H1 (cell line): Measurements from ENCODE around the gene GNG4. TPM values are rescaled to one million over a fixed set of nuclear protein-coding genes. Genes with fewer than 3 reads are reported as not detected.

Experiments used
- CTCF ChIA-PET: fragments of 300-600 bp; sonication (Branson Sonifier 250); formaldehyde crosslinking; loops from one replicate; lab custom pipeline; 2021; ENCODE audit not compliant: partially characterized antibody; lab: Charles Lee
- POLR2A ChIA-PET: fragments of 300-600 bp; sonication (Branson Sonifier 250); formaldehyde crosslinking; loops from one replicate; lab custom pipeline; 2021; ENCODE audit warnings: inconsistent platforms; ENCODE audit not compliant: partially characterized antibody; lab: Charles Lee
- DNase-seq, 2 experiments: peaks; one replicate each; pipeline versions ENCODE4 v3.0.0 to v3.0.0-alpha.2; 2010 to 2022; ENCODE audit warnings: low spot score in 2 of 2, low read depth in 1 of 2, mixed read lengths in 1 of 2
- FAIRE-seq: peaks from 2 replicates; lab custom pipeline; 2011; peaks lifted over from hg19 to GRCh38; lab: Jason Lieb, UNC
- H2AFZ ChIP-seq: 2 replicates; pipeline ENCODE4 v1.8.1; 2012; ENCODE audit warnings: low read length, inconsistent platforms
- H2AK5ac ChIP-seq: 2 replicates; pipeline ENCODE4 v1.6.1; 2013; ENCODE audit warnings: low read depth, low read length
- H2BK120ac ChIP-seq: replicated peaks from 2 replicates; pipeline ENCODE3; 2013; ENCODE audit warnings: low read depth, low read length, inconsistent platforms
- H2BK12ac ChIP-seq: 2 replicates; pipeline ENCODE4 v1.6.1; 2013; ENCODE audit warnings: low read depth, low read length
- H2BK15ac ChIP-seq: 2 replicates; pipeline ENCODE4 v1.6.1; 2013; ENCODE audit warnings: low read length
- H2BK20ac ChIP-seq: 2 replicates; pipeline ENCODE4 v1.6.1; 2013; ENCODE audit warnings: low read length
- H2BK5ac ChIP-seq: 2 replicates; pipeline ENCODE4 v1.6.1; 2013; ENCODE audit warnings: low read depth, low read length
- H3K14ac ChIP-seq: 2 replicates; pipeline ENCODE4 v1.6.1; 2013; ENCODE audit warnings: inconsistent platforms; ENCODE audit not compliant: insufficient read length
- H3K18ac ChIP-seq: 2 replicates; pipeline ENCODE4 v1.6.1; 2013; ENCODE audit warnings: low read length; ENCODE audit errors: extremely low read depth
- H3K23ac ChIP-seq: 2 replicates; pipeline ENCODE4 v1.6.1; 2013; ENCODE audit warnings: inconsistent platforms; ENCODE audit not compliant: insufficient read length
- H3K23me2 ChIP-seq: 2 replicates; pipeline ENCODE4 v1.6.1; 2013; ENCODE audit warnings: low read depth, low read length
- H3K27ac ChIP-seq: 2 replicates; pipeline ENCODE4 v1.6.1; 2011; ENCODE audit warnings: low read depth, low read length, inconsistent platforms
- H3K27me3 ChIP-seq, 4 experiments: replicated peaks in 1 of 4; 1 replicate in 1 of 4; 2 replicates in 3 of 4; pipeline versions ENCODE4 v1.6.1 to v1.8.1; 2011 to 2013; ENCODE audit warnings: low read length in 3 of 4, mild to moderate bottlenecking in 3 of 4, inconsistent platforms in 2 of 4, mixed read lengths in 2 of 4, moderate library complexity in 1 of 4; ENCODE audit not compliant: control insufficient read depth in 3 of 4, insufficient read depth in 3 of 4; ENCODE audit errors: extremely low read depth in 1 of 4
- H3K36me3 ChIP-seq, 4 experiments: 2 replicates each; pipeline versions ENCODE4 v1.6.1 to v1.8.1; 2011 to 2013; ENCODE audit warnings: mild to moderate bottlenecking in 4 of 4, low read length in 3 of 4, moderate library complexity in 2 of 4, control low read depth in 1 of 4, inconsistent platforms in 1 of 4; ENCODE audit not compliant: insufficient read depth in 4 of 4, control insufficient read depth in 2 of 4
- H3K4ac ChIP-seq: replicated peaks from 2 replicates; pipeline ENCODE3; 2013; ENCODE audit warnings: low read length, low read depth, mixed read lengths, inconsistent platforms; ENCODE audit not compliant: insufficient read length
- H3K4me1 ChIP-seq, 4 experiments: replicated peaks in 1 of 4; 1 replicate in 1 of 4; 2 replicates in 3 of 4; pipeline versions ENCODE4 v1.6.1 to v1.8.1; 2011 to 2013; ENCODE audit warnings: low read length in 3 of 4, inconsistent platforms in 2 of 4, mixed read lengths in 1 of 4; ENCODE audit not compliant: insufficient read depth in 4 of 4, control insufficient read depth in 3 of 4
- H3K4me2 ChIP-seq, 2 experiments: 2 replicates each; pipeline versions ENCODE4 v1.6.1 to v1.8.1; 2011 to 2013; ENCODE audit warnings: low read depth in 2 of 2, low read length in 2 of 2, control low read depth in 1 of 2, inconsistent platforms in 1 of 2, mild to moderate bottlenecking in 1 of 2; ENCODE audit not compliant: insufficient read depth in 1 of 2
- H3K4me3 ChIP-seq, 4 experiments: fragments of 200-600, 300-600 bp in 1 of 4; sonication (generic), shearing (Covaris generic), sonication (Bioruptor Twin) in 1 of 4; 2 replicates each; pipeline versions ENCODE4 v1.5.1 to v1.8.1; 2011 to 2016; ENCODE audit warnings: low read length in 4 of 4, low read depth in 3 of 4, control low read depth in 2 of 4, inconsistent platforms in 2 of 4, mild to moderate bottlenecking in 2 of 4, mixed read lengths in 1 of 4, moderate library complexity in 1 of 4; ENCODE audit not compliant: insufficient read depth in 2 of 4; ENCODE audit errors: extremely low read depth in 1 of 4
- H3K56ac ChIP-seq: replicated peaks from 2 replicates; pipeline ENCODE3; 2013; ENCODE audit warnings: low read depth, mild to moderate bottlenecking, mixed read lengths, low read length, inconsistent platforms; ENCODE audit not compliant: insufficient read length
- H3K79me1 ChIP-seq: 2 replicates; pipeline ENCODE4 v1.6.1; 2013; ENCODE audit warnings: low read depth, low read length, control low read depth
- H3K79me2 ChIP-seq, 2 experiments: 2 replicates each; pipeline versions ENCODE4 v1.6.1 to v1.8.1; 2012 to 2013; ENCODE audit warnings: low read length in 2 of 2, mild to moderate bottlenecking in 2 of 2, inconsistent platforms in 1 of 2; ENCODE audit not compliant: insufficient read depth in 2 of 2, control insufficient read depth in 1 of 2
- H3K9ac ChIP-seq, 4 experiments: replicated peaks in 1 of 4; 1 replicate in 1 of 4; 2 replicates in 3 of 4; pipeline versions ENCODE4 v1.6.1 to v1.8.1; 2011 to 2013; ENCODE audit warnings: low read depth in 3 of 4, low read length in 3 of 4, control low read depth in 2 of 4, mild to moderate bottlenecking in 2 of 4, moderate library complexity in 2 of 4, inconsistent platforms in 1 of 4; ENCODE audit errors: extremely low read depth in 1 of 4
- H3K9me3 ChIP-seq, 2 experiments: 2 replicates each; pipeline versions ENCODE4 v1.6.1 to v1.8.1; 2012 to 2013; ENCODE audit warnings: mild to moderate bottlenecking in 2 of 2, moderate library complexity in 2 of 2, control low read depth in 1 of 2, inconsistent platforms in 1 of 2, low read depth in 1 of 2, low read length in 1 of 2, mixed read lengths in 1 of 2; ENCODE audit not compliant: insufficient read depth in 2 of 2
- H4K20me1 ChIP-seq, 2 experiments: replicated peaks in 1 of 2; 2 replicates each; pipeline versions ENCODE3 to v1.8.1; 2011 to 2013; ENCODE audit warnings: inconsistent platforms in 2 of 2, low read length in 2 of 2, mild to moderate bottlenecking in 1 of 2; ENCODE audit not compliant: insufficient read depth in 2 of 2, control insufficient read depth in 1 of 2
- H4K5ac ChIP-seq: 2 replicates; pipeline ENCODE4 v1.6.1; 2013; ENCODE audit warnings: low read length, low read depth, mixed read lengths, inconsistent platforms; ENCODE audit not compliant: insufficient read length
- H4K8ac ChIP-seq: 2 replicates; pipeline ENCODE4 v1.8.0; 2013; ENCODE audit warnings: mild to moderate bottlenecking, moderate library complexity, low read length, inconsistent platforms; ENCODE audit not compliant: insufficient read depth; ENCODE audit errors: extremely low read depth
- H4K91ac ChIP-seq: replicated peaks from 2 replicates; pipeline ENCODE3; 2013; ENCODE audit warnings: low read length, mixed read lengths, inconsistent platforms; ENCODE audit not compliant: insufficient read length
- BRCA1 ChIP-seq: IDR thresholded peaks from 2 replicates; pipeline ENCODE4 v1.6.1; 2012; ENCODE audit warnings: low read depth, low read length, improper control_type of control experiment
- CHD2 ChIP-seq: IDR thresholded peaks from 2 replicates; pipeline ENCODE4 v1.6.1; 2012; ENCODE audit warnings: low read length, improper control_type of control experiment
- GABPA ChIP-seq: IDR thresholded peaks from 2 replicates; pipeline ENCODE4 v1.6.1; 2011; ENCODE audit warnings: mild to moderate bottlenecking, low read length, moderate library complexity, borderline replicate concordance; ENCODE audit not compliant: insufficient read depth
- KDM5A ChIP-seq: fragments of 200-600 bp; IDR thresholded peaks from 2 replicates; pipeline ENCODE4 v1.7.1; 2012; ENCODE audit warnings: mild to moderate bottlenecking, low read length, inconsistent platforms, mixed read lengths
- POU5F1 ChIP-seq: IDR thresholded peaks from 2 replicates; pipeline ENCODE4 v1.6.1; 2011; ENCODE audit warnings: low read depth, mild to moderate bottlenecking, low read length, moderate library complexity
- RAD21 ChIP-seq, 2 experiments: IDR thresholded peaks in 1 of 2; conservative IDR thresholded peaks in 1 of 2; 2 replicates each; pipeline ENCODE4 v1.6.1; 2011; ENCODE audit warnings: low read depth in 2 of 2, low read length in 2 of 2, improper control_type of control experiment in 1 of 2, inconsistent platforms in 1 of 2, mild to moderate bottlenecking in 1 of 2, moderate library complexity in 1 of 2
- RXRA ChIP-seq: IDR thresholded peaks from 2 replicates; pipeline ENCODE4 v1.6.1; 2011; ENCODE audit warnings: low read depth, mild to moderate bottlenecking, low read length, moderate library complexity; ENCODE audit not compliant: insufficient read depth
- SIRT6 ChIP-seq: IDR thresholded peaks from one replicate; pipeline ENCODE4 v1.7.1; 2012; ENCODE audit warnings: low read length, inconsistent platforms
- SP1 ChIP-seq: IDR thresholded peaks from 2 replicates; pipeline ENCODE4 v1.6.1; 2011; ENCODE audit warnings: low read depth, low read length
- SP4 ChIP-seq: IDR thresholded peaks from 2 replicates; pipeline ENCODE4 v1.6.1; 2012; ENCODE audit warnings: low read length, inconsistent platforms
- SUZ12 ChIP-seq: fragments of 200-600 bp; sonication (generic); IDR thresholded peaks from 2 replicates; pipeline ENCODE4 v1.6.1; 2012; ENCODE audit warnings: mild to moderate bottlenecking, inconsistent platforms, low read length, moderate library complexity, mixed read lengths
- WGBS, 2 experiments: shearing (Covaris generic) in 1 of 2; methylation state at CpG; one replicate each; pipeline versions ENCODE4 v1.1.6 to v1.1.7; 2013 to 2015; ENCODE audit warnings: low lambda C conversion rate in 2 of 2, mixed read lengths in 2 of 2, inconsistent platforms in 1 of 2, low coverage in 1 of 2, missing lambda C conversion rate in 1 of 2; ENCODE audit not compliant: insufficient replicate concordance in 2 of 2, insufficient coverage in 1 of 2, insufficient read length in 1 of 2; ENCODE audit errors: extremely low coverage in 1 of 2, missing lambda C conversion rate in 1 of 2; 5-methylcytosine and 5-hydroxymethylcytosine counted together
- polyA plus RNA-seq, 7 experiments: library from polyadenylated mRNA; depleted of rRNA in 3 of 7; stranded (reverse) in 5 of 7; unstranded in 2 of 7; fragments of >200 nt in 5 of 7; fragments of 200-250 nt in 2 of 7; gene quantifications; 1 replicate in 5 of 7; 2 replicates in 1 of 7; 4 replicates in 1 of 7; pipeline versions ENCODE4 v1.2.1 to v1.2.3, GENCODE V29; 2011 to 2013; ENCODE audit warnings: missing spikeins in 2 of 7, mixed read lengths in 2 of 7
- total RNA-seq: library from RNA; stranded (reverse); fragmentation: NEBNext Ultra II Directional; extraction: Animal tissue kit (Norgen Biotek cat#: 25700); gene quantifications from 2 replicates; pipeline ENCODE4 v1.2.1, GENCODE V29; 2021
- TF ChIP-seq, protein P1 (sequence below): IDR thresholded peaks from 2 replicates; pipeline ENCODE4 v1.6.1; 2012; ENCODE audit warnings: inconsistent platforms
- TF ChIP-seq, protein P2 (sequence below): IDR thresholded peaks from 2 replicates; pipeline ENCODE4 v1.6.1; 2012; ENCODE audit warnings: inconsistent platforms

GNG4 gene
- total and polyA plus RNA-seq, 2 of the 8 experiments (the other 6 are each of a cell fraction or from before 2014, with no cell fraction given) = 95.5 to 96.8 TPM

DNA sequence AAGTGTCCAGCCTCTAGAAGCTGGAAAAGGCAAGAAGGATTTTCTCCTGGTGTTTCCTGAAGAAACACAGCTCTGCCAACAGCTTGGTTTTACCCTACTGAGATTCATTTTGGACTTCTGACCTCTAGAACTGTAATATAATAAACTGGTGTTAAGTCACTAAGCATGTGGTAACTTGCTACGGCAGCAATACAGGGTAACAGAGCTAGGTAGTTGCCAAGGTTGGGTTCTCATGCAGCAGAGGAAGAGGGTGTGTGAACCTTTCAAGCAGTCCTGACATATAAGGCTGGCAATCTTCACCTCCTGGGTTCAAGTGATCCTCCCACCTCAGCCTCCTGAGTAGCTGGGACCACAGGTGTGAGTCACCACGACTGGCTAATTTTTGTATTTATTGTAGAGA is 36.0 kb downstream of the GNG4 start:
- H4K5ac ChIP-seq = no peak overlapping the region
- no peak overlapping the region for H2AFZ ChIP-seq
- no peak overlapping the region for H2BK15ac ChIP-seq
- no peak overlapping the region for H2BK120ac ChIP-seq
- H4K20me1 ChIP-seq = no peaks in the 10 kb centered on the region
- H2BK5ac ChIP-seq = no peak overlapping the region
- POLR2A ChIA-PET = interaction anchor here (1.7 kb wide), 1 partner anchor 14 kb away, joined by 4 read pairs; no protein-coding TSS in a partner anchor
- H3K79me1 ChIP-seq = peaks cover 2% of the 10 kb centered on the region; the same call in 1 of the 2 replicates
- no peaks in the 10 kb centered on the region for H3K27me3 ChIP-seq
- H3K27ac ChIP-seq = no peak overlapping the region
- FAIRE-seq = no peak
- no peaks in the 10 kb centered on the region for H3K4me1 ChIP-seq
- no peak overlapping the region for H3K9ac ChIP-seq
- no peak overlapping the region for H3K14ac ChIP-seq
- H3K4me3 ChIP-seq = no peak overlapping the region
- H4K8ac ChIP-seq = no peak overlapping the region
- H3K23me2 ChIP-seq = no peaks in the 10 kb centered on the region
- H2BK20ac ChIP-seq = no peak overlapping the region
- peaks cover 0 to 3% (median 1%) of the 10 kb centered on the region in 4 experiments; a peak in 3 of 8 replicates for H3K36me3 ChIP-seq
- no peak overlapping the region for H2BK12ac ChIP-seq
- CTCF ChIA-PET = interaction anchor here (0.8 to 9.9 kb wide), 9 partner anchors 12 to 119 kb away, joined by 3 to 132 read pairs (median 5); no protein-coding TSS in a partner anchor
- H3K23ac ChIP-seq = no peak overlapping the region
- 83% methylated on average over 2 of the region's 2 CpGs; no CpG with 5 or more reads in 1 of the 2 experiments for WGBS, 2 experiments
- H3K4me2 ChIP-seq = no peak overlapping the region
- no peak for DNase-seq
- H3K18ac ChIP-seq = no peak overlapping the region
- peaks cover 0 to 8% of the 10 kb centered on the region in 2 experiments; a peak in 1 of 4 replicates for H3K79me2 ChIP-seq
- no peak for TF ChIP-seq POU5F1
- no peak for TF ChIP-seq SIRT6
- TF ChIP-seq GABPA = no peak
- TF ChIP-seq RAD21 (IDR thresholded peaks at IDR 0.05 in 1 of 2, conservative IDR thresholded peaks at IDR 0.05 in 1 of 2; ENCODE audit: low read depth in 2 of 2, low read length in 2 of 2) = no peak
- TF ChIP-seq CHD2 = no peak
- TF ChIP-seq SUZ12 = no peak
- TF ChIP-seq, protein P1, sequence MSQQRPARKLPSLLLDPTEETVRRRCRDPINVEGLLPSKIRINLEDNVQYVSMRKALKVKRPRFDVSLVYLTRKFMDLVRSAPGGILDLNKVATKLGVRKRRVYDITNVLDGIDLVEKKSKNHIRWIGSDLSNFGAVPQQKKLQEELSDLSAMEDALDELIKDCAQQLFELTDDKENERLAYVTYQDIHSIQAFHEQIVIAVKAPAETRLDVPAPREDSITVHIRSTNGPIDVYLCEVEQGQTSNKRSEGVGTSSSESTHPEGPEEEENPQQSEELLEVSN = no peak
- TF ChIP-seq SP1 = no peak
- TF ChIP-seq, protein P2, sequence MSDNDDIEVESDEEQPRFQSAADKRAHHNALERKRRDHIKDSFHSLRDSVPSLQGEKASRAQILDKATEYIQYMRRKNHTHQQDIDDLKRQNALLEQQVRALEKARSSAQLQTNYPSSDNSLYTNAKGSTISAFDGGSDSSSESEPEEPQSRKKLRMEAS = no peak
- TF ChIP-seq BRCA1 = no peak
- TF ChIP-seq RXRA = no peak
- no peak for TF ChIP-seq KDM5A
- no peak for TF ChIP-seq SP4
- no peak overlapping the region for H3K56ac ChIP-seq
- H4K91ac ChIP-seq = no peak overlapping the region
- no peak overlapping the region for H2AK5ac ChIP-seq
- H3K9me3 ChIP-seq = no peaks in the 10 kb centered on the region
- no peak overlapping the region for H3K4ac ChIP-seq
